ENCODE results near the gene CNNM4.

DNA sequence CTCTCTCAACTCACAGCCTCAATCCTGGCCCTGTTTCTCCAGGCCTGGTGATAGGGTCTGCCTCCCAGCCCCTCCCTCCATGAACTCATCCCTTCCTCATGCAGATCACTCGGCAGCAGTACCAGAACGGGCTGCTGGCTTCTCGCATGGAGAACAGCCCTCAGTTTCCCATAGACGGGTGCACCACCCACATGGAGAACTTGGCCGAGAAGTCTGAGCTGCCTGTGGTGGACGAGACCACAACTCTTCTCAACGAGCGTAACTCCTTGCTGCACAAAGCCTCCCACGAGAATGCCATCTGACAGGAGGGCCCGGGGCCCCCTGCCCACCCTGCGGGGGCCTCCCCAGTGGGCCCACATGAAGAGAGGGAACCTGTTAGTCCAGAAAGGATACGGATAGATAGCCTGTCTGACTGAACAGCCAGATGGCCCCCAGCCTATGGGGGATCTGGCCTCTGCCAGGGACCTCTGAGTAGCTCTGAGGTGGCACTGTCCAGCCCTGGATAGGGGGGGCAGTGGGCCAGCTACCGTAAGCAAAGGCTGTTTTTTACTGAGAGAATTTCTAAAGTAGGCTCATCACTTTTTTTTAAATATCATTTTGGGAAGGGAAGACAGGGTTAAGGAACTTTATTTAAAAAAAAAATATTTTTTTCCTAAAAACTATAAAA is 48.6 kb downstream of the CNNM4 start:
- TF ChIP-seq, protein P1, sequence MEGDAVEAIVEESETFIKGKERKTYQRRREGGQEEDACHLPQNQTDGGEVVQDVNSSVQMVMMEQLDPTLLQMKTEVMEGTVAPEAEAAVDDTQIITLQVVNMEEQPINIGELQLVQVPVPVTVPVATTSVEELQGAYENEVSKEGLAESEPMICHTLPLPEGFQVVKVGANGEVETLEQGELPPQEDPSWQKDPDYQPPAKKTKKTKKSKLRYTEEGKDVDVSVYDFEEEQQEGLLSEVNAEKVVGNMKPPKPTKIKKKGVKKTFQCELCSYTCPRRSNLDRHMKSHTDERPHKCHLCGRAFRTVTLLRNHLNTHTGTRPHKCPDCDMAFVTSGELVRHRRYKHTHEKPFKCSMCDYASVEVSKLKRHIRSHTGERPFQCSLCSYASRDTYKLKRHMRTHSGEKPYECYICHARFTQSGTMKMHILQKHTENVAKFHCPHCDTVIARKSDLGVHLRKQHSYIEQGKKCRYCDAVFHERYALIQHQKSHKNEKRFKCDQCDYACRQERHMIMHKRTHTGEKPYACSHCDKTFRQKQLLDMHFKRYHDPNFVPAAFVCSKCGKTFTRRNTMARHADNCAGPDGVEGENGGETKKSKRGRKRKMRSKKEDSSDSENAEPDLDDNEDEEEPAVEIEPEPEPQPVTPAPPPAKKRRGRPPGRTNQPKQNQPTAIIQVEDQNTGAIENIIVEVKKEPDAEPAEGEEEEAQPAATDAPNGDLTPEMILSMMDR (IDR thresholded peaks at IDR 0.05), result no peak
- TF ChIP-seq POLR2A (IDR thresholded peaks at IDR 0.05; ENCODE audit: low read length) (no peak), SREBF2 (IDR thresholded peaks at IDR 0.05) (no peak), RAD21 (conservative IDR thresholded peaks at IDR 0.05 in 1 of 2, IDR thresholded peaks at IDR 0.05 in 1 of 2) (no peak), ZFP36 (IDR thresholded peaks at IDR 0.05; ENCODE audit: borderline replicate concordance, partially characterized antibody) (no peak), BHLHE40 (IDR thresholded peaks at IDR 0.05; ENCODE audit: low read depth, low read length) (no peak), RNF2 (IDR thresholded peaks at IDR 0.05; ENCODE audit: borderline replicate concordance, low read depth) (no peak)

Measured in A549 (cell line).